Activated CD4-positive, alpha-beta T cell treated with anti-CD3 and anti-CD28 coated beads for 48 hours (primary cell): Measurements from ENCODE around the gene LACRT.

Source experiments
- DNase-seq: peaks from one replicate; pipeline ENCODE4 v3.0.0-alpha.2; 2020

LACRT gene

GRCh38 chr12:54596526-54596946, 38.2 kb downstream of the LACRT start:
- peak; percentile 74 for DNase-seq

- no peak for DNase-seq
Observed at GRCh38 chr12:54595471-54595870, 39.2 kb downstream of the LACRT start.

GRCh38 chr12:54593725-54594124, 41.0 kb downstream of the LACRT start:
- no peak for DNase-seq

GRCh38 chr12:54593135-54593534, 41.6 kb downstream of the LACRT start:
- DNase-seq, result no peak

- DNase-seq, result no peak
Observed at GRCh38 chr12:54592316-54592715, 42.4 kb downstream of the LACRT start.

GRCh38 chr12:54590978-54591591, 43.6 kb downstream of the LACRT start:
- DNase-seq, result no peak

- no peak for DNase-seq
Observed at GRCh38 chr12:54589964-54590363, 44.7 kb downstream of the LACRT start.

GRCh38 chr12:54588890-54589267, 45.8 kb downstream of the LACRT start:
- DNase-seq, result no peak

GRCh38 chr12:54588110-54588889, 46.4 kb downstream of the LACRT start, which contains the start of gene PPP1R1A:
PPP1R1A (minus strand) TSS chr12:54588659; CDS start chr12:54588488, 171 bp downstream.
- no peak for DNase-seq

- no peak for DNase-seq
Observed at GRCh38 chr12:54587315-54587873, 47.3 kb downstream of the LACRT start.

GRCh38 chr12:54586620-54587019, 48.1 kb downstream of the LACRT start:
- no peak for DNase-seq

- no peak for DNase-seq
Observed at GRCh38 chr12:54585243-54585642, 49.5 kb downstream of the LACRT start.

- no peak for DNase-seq
Observed at GRCh38 chr12:54584128-54584527, 50.6 kb downstream of the LACRT start.

- DNase-seq, result no peak
Observed at GRCh38 chr12:54583726-54584125, 51.0 kb downstream of the LACRT start.

- no peak for DNase-seq
Observed at GRCh38 chr12:54581412-54581811, 53.3 kb downstream of the LACRT start.
